Measurements from ENCODE around the gene NR1D1. TPM values are rescaled to one million over a fixed set of nuclear protein-coding genes. Genes with fewer than 3 reads are reported as not detected.
"Not testable (repeated sequence)": the region's sequence is repeated elsewhere in the genome, so short reads cannot be mapped to it uniquely, and the experiment has no call there.

NR1D1 gene
- 0.75 TPM in 1 of 2 replicates, not detected in the other for total RNA-seq

DNA sequence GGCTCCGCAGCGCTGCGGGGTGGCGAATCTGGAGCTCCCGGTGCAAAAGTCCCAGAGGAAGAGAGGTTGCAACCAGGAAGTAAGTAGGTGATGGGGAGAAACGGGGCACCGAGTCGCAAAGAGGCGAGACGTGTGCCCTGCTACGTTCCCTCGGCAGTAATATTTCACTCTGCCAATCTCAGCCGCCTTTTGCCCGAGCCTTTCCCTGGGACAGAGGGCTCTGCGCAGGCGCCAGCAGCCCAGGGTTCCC is at the start of gene NR1D1:
TSS of gene NR1D1 (minus strand) at position 171 of the 250 bp plus-strand sequence. CDS start 495 bp downstream, outside the sequence.
- no peak for DNase-seq (ENCODE audit: low read depth)

DNA sequence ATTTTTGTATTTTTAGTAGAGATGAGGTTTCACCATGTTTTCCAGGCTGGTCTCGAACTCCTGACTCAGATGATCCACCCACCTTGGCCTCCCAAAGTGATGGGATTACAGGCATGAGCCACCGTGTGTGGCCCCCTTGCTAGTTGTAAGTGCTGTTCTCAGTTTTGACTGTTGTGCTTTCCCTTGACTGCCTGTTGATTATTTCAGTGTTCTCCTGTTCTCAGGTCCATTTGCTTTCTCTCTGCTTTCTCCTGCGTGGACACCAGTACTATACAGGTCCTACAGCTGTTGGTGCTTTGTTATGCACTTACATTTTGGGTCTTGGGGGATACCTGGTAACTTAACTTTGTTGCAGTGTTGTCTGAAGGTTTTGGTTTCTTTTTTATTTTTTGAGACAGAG is 48.1 kb upstream of the NR1D1 start:
- no peak for DNase-seq (ENCODE audit: low read depth)

- no peak for DNase-seq (ENCODE audit: low read depth)
Observed at GRCh38 chr17:40145476-40145875, 45.1 kb upstream of the NR1D1 start.

DNA sequence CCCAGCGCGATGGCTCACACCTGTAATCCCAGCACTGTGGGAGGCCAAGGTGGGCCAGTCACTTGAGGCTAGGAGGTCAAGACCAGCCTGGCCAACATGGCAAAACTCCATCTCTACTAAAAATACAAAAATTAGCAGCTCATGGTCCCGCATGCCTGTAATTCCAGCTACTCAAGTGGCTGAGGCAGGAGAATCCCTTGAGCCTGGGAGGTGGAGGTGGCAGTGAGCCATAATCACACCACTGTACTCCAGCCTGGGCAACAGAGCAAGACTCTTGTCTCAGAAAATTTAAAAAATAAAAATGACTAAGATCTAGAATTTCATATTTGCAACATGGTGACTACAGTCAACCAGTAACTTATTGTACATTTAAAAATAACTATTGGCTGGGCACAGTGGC is 42.8 kb upstream of the NR1D1 start:
- not testable (repeated sequence) for DNase-seq (ENCODE audit: low read depth)

DNA sequence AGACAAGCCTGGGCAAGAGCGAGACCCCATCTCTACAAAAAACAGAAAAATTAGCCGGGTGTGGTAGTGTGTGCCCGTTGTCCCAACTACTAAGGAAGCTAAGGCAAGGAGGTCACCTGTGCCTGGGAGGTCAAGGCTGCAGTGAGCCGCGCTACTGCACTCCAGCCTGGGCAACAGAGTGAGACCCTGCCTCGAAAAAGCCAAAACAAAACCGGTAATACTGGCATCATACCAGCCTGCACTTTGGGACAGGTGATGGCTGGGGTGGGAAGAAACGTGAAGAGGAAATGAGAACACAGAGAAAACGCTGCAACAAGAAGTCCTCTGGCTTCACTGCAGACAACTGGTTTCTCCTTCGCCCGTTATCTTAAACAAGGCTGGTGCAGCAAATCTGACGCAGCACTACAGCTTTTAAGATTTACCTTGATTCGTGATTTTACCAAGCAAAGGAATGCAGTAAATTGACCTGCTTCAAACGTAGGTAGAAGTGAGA is 39.2 kb upstream of the NR1D1 start:
- no peak for DNase-seq (ENCODE audit: low read depth)

DNA sequence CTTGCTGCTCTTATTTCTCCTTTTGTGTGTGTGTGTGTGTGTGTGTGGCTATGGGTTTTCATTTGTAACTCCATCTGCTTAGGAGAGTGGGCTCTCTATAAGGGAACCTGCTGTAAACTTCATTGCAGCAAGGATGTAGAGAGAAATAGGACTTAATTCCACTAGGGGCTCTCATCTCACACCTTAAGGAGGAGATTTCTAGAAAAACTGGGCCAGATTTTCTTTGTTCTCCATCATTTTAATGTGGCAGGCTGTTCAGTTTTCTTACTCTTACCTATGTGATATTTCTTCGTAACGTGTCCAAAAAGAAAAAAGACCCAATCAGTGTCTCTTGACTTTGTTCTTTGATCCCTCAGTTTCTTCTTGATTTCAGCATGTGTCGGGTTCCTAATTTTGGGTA is 35.4 kb upstream of the NR1D1 start:
- no peak for DNase-seq (ENCODE audit: low read depth)

DNA sequence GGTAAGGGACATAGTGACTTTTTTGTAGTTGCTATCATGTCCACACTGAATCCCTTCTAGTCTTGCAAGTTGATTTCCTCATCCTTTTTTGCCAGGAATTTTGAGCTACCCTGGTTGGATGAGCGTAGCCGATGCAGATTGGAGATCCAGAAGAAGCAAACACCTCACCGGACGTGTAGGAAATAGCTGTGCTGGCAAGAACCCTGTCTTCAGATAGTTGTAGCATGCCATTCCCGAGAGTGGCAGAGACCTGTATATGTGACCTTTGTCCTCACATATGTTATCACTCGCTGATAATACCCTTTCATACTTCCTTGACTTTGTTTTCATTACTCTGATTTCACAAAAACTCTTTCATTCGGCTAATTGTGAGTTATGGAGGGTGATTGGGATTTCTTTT is 33.8 kb upstream of the NR1D1 start:
- DNase-seq (ENCODE audit: low read depth) = no peak

DNA sequence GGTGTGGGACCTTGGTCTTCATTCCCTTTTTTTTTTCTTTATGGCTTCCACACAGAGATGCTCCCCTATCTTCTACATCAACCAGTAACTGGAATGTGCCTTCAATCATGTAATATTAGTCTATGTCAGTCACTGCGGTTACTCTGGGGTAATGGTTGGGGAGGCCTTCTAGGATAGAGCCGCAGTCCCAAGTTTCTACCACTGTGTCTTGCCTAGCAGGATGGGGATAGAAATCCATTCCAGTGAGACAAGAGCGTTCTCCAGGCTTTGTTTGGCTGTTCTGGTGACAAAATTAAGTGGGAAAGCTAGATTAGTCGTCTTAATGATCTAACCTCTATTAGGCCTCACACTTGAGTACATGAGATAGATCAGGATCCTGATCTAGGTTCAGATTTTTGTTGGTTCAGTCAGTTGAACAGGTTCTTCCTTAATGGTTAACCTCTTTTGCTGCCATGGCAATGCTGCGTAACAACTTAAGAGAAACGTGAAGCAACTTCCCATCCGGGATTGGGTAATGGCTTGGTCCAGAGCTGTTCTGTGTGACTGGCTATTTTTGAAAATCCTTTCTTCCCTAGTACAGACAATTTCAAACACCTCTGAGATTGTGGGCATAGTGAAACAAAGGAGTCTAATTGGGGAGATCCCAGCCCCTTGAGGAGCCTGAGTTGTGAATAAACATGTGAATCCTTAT is 30.1 kb upstream of the NR1D1 start:
- peak; percentile 69 for DNase-seq (ENCODE audit: low read depth)

GRCh38 chr17:40129498-40129897 is 29.1 kb upstream of the NR1D1 start:
- DNase-seq (ENCODE audit: low read depth) = no peak

GRCh38 chr17:40124279-40125141 is 24.1 kb upstream of the NR1D1 start:
- no peak for DNase-seq (ENCODE audit: low read depth)

- no peak for DNase-seq (ENCODE audit: low read depth)
Observed at GRCh38 chr17:40123811-40124114, 23.4 kb upstream of the NR1D1 start.

- no peak for DNase-seq (ENCODE audit: low read depth)
Observed at GRCh38 chr17:40122999-40123810, 22.8 kb upstream of the NR1D1 start.

- DNase-seq (ENCODE audit: low read depth) = no peak
Observed at GRCh38 chr17:40122136-40122998, 22.0 kb upstream of the NR1D1 start.

GRCh38 chr17:40121181-40122135 is 21.1 kb upstream of the NR1D1 start, which contains the start of gene MSL1:
MSL1 (plus strand) TSS chr17:40121971; CDS start chr17:40122613, 642 bp downstream.
- peak; percentile 34 for DNase-seq (ENCODE audit: low read depth)

GRCh38 chr17:40115101-40115436 is 14.7 kb upstream of the NR1D1 start:
- DNase-seq (ENCODE audit: low read depth) = no peak

DNA sequence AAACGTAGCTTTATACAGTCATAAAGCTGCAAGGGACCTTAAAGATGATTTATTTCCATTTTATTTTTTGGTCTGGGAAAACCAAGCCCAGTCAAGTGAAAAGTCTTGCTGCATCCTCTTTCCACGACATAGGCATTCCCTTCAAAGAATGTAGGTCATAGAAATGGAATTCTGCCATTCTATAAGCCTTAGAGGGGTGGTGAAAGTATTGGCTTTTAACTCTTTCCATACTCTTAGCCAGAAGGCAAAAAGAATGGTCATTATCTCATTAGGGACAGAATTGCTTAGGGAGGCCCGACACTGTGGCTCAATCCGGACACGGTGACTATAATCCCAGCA is 13.5 kb upstream of the NR1D1 start:
- DNase-seq (ENCODE audit: low read depth) = no peak

GRCh38 chr17:40113110-40113906 is 12.9 kb upstream of the NR1D1 start:
- peak; percentile 91 for DNase-seq (ENCODE audit: low read depth)

DNA sequence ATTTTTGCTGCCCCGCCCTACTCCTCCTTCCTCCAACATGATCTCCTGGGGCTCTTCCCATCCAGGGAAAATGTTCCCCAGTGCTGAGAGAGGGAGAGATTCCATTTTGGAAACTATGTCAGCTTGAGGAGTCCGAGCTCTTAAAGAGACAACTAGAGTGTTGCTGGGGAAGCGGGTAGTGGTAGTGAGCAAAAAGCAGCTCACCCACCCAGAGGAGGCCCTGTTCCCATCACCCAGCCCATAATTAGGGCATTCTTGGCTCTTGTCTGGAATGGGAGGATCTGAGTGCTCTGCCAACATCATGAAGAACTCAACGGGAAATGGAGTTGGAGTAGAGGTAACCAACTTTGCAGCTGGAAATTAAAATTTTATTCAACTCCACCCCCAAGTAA is 12.3 kb upstream of the NR1D1 start:
- DNase-seq (ENCODE audit: low read depth) = no peak

DNA sequence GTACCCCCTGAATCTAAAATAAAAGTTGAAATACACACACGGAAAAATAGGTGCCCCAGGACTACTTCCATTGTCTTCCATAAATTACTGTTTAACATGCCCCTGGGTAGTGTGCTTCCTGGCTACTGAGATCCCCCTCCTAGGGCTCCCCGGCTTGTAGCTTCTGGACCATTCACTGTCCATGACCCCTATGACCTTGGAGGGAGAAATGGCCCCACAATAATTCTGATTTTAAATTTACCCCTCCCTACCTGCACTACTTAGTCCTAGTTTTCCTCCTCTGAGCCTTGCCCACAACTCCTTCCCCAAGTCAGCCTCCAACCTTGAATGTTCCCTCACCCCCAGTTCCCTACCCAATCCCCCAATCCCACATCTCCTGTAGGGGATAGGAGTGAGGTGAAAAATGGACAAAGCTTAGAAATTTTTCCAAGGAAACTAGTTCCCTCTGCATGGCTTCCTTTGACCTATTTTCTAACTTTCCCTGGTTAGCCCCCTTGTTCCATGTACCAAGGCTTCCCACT is 11.9 kb upstream of the NR1D1 start:
- no peak for DNase-seq (ENCODE audit: low read depth)
